Measurements from ENCODE around the gene RHOF. TPM values are rescaled to one million over a fixed set of nuclear protein-coding genes. Genes with fewer than 3 reads are reported as not detected.
"Not testable (repeated sequence)": the region's sequence is repeated elsewhere in the genome, so short reads cannot be mapped to it uniquely, and the experiment has no call there.

RHOF gene
- total RNA-seq, 1 experiment from 2014 or later: 232 TPM

DNA sequence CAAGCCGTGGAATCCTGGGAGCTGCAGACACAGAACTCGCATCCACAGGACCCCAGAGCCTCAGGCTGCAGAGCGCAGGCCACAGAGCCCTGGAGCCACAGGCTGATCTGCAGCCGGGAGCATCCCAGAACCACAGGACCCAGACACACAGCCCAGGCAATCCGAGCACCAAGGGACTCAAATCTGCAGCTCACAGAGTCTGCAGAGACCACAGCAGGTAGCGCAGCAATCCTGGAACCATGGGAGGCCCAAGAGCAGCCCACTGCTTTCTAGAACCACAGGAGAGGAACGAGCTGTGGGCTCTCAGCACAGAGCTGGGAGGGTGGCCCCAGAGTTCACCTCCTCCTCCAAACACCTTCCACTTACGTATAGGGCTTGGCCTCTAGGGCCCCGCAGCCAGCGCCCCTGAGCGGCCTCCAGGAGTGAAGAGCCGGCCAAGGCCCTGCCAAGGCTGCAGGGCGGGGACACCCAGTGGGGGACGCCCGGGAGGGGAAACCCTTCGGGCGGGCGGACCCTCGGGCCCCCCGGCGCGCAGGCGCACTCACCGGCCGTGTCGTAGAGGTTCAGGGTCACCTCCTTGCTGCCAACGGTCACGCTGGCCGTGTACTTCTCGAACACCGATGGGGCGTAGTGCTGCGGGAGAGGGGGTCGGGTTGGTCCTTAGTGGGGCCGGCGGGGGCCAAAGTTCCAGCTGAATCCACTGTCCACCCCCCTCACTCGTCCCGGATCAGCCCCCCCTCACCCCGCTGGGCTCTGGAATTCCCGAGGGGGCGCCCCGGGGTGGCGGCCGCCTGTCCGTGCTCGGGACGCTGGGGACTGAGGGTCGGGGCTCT is 665 bp downstream of the RHOF start:
- H3K4me1 ChIP-seq (ENCODE audit: insufficient read depth, low read length): peaks cover 80% of the 10 kb centered on the region
- intact Hi-C loops (cut with micrococcal nuclease): loop anchor here (5.0 to 10.0 kb wide), 3 partner anchors 81 to 232 kb away; partner anchors contain the start of genes BCL7A, ORAI1 and TMEM120B
- H3K9me2 ChIP-seq (replicated peaks; ENCODE audit: low read length): no peaks in the 10 kb centered on the region
- H3F3A ChIP-seq (ENCODE audit: low read length, unreplicated experiment): no peaks in the 10 kb centered on the region
- peak overlapping the region; percentile 94 for H3K9ac ChIP-seq (ENCODE audit: low read length)
- BruUV-seq (replicated peaks): TSS peak; percentile 90
- POLR2A ChIA-PET (ENCODE audit: unreplicated experiment): interaction anchor here (0.7 to 1.0 kb wide), 3 partner anchors 19 to 316 kb away, joined by 4 to 13 read pairs (median 4); no protein-coding TSS in a partner anchor
- H3K79me2 ChIP-seq (ENCODE audit: low read length): peaks cover 81% of the 10 kb centered on the region
- no peak overlapping the region; the same call in 1 of the 2 replicates for H2AFZ ChIP-seq (ENCODE audit: low read length)
- peak overlapping the region; percentile 84 for H3K4me3 ChIP-seq (ENCODE audit: low read length)
- peak overlapping the region; percentile 93 for H3K4me2 ChIP-seq (ENCODE audit: low read length)
- H3K27ac ChIP-seq (ENCODE audit: low read length): peak overlapping the region; percentile 96
- CTCF ChIA-PET: interaction anchor here (0.5 to 3.9 kb wide), 4 partner anchors 17 to 99 kb away, joined by 3 to 45 read pairs (median 4); no protein-coding TSS in a partner anchor
- DNase-seq (peak; percentile 36), ATAC-seq (no peak)
- 0 out of 2 replicates have a peak, but pooled peaks cover 3% of the 10 kb centered on the region for H4K20me1 ChIP-seq (ENCODE audit: low read length)
- H3K27me3 ChIP-seq (ENCODE audit: low read length): no peaks in the 10 kb centered on the region
- no peaks in the 10 kb centered on the region for H3K9me3 ChIP-seq (ENCODE audit: low read length)
- TF ChIP-seq, protein P1, sequence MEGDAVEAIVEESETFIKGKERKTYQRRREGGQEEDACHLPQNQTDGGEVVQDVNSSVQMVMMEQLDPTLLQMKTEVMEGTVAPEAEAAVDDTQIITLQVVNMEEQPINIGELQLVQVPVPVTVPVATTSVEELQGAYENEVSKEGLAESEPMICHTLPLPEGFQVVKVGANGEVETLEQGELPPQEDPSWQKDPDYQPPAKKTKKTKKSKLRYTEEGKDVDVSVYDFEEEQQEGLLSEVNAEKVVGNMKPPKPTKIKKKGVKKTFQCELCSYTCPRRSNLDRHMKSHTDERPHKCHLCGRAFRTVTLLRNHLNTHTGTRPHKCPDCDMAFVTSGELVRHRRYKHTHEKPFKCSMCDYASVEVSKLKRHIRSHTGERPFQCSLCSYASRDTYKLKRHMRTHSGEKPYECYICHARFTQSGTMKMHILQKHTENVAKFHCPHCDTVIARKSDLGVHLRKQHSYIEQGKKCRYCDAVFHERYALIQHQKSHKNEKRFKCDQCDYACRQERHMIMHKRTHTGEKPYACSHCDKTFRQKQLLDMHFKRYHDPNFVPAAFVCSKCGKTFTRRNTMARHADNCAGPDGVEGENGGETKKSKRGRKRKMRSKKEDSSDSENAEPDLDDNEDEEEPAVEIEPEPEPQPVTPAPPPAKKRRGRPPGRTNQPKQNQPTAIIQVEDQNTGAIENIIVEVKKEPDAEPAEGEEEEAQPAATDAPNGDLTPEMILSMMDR (conservative IDR thresholded peaks at IDR 0.05; ENCODE audit: low read depth, low read length): no peak; the same call in 1 of the 2 replicates
- TF ChIP-seq EZH2 (IDR thresholded peaks at IDR 0.05; ENCODE audit: low read length, unreplicated experiment): no peak
- TF ChIP-seq EZH2phosphoT487 (IDR thresholded peaks at IDR 0.05; ENCODE audit: borderline replicate concordance, low read length): no peak
- H3K36me3 ChIP-seq (ENCODE audit: low read depth, low read length): peaks cover 7% of the 10 kb centered on the region; the same call in 1 of the 2 replicates

DNA sequence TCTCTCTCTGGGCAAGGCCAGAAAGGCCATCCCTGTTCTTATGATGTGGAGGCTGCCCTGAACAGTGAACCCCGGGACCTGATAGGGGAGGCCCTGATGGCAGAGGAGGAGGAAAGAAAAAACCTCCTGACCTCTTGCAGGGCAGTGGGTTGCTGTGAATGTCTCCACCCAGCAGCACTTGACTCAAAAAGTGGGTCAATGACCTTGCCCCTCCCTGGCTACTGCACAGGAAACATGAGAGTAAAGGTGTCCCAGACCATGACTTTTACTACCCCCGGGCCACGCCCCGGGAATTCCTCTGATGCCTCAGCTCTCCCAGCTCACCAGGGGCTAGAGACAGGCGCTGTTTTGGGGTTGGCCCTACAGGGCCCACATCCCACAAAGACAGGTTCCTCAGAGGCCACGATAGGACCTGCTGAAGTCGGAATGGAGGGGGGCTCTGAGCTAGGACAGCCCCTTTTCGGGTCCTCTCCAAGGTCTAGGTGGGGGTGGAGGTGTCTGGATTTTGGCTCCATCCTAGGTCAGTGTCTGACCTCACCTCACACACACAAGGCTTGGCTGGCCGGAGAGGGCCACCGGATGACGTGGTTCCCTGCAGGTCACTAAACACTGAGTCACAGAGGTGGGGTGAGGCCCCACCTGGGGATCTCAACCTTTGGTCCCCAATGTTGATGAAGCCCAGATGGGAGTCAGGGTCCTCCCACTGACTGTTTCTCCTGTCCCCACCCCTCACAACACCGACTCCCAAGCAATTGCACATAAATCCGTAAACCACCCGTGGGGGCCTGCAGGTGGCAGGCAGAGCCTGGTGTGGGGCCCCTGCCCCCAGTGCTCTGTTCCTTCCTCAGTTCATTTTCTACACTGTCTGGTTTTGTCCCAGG is 1.6 kb downstream of the RHOF start:
- no TSS peak for BruUV-seq (replicated peaks)
- Histone ChIP-seq H3K4me2 (ENCODE audit: low read length) (peak overlapping the region; percentile 93), H3K27ac (ENCODE audit: low read length) (peak overlapping the region; percentile 96), H3K9ac (ENCODE audit: low read length) (peak overlapping the region; percentile 94), H3K4me3 (ENCODE audit: low read length) (peak overlapping the region; percentile 84), H4K20me1 (ENCODE audit: low read length) (0 out of 2 replicates have a peak, but pooled peaks cover 3% of the 10 kb centered on the region), H3K79me2 (ENCODE audit: low read length) (peaks cover 82% of the 10 kb centered on the region), H3K27me3 (ENCODE audit: low read length) (no peaks in the 10 kb centered on the region), H3K9me3 (ENCODE audit: low read length) (no peaks in the 10 kb centered on the region), H2AFZ (ENCODE audit: low read length) (no peak overlapping the region), H3K36me3 (ENCODE audit: low read depth, low read length) (peaks cover 13% of the 10 kb centered on the region; the same call in 1 of the 2 replicates), H3K9me2 (replicated peaks; ENCODE audit: low read length) (no peaks in the 10 kb centered on the region), H3K4me1 (ENCODE audit: insufficient read depth, low read length) (peaks cover 76% of the 10 kb centered on the region), H3F3A (ENCODE audit: low read length, unreplicated experiment) (no peaks in the 10 kb centered on the region)
- no peak for TF ChIP-seq EZH2phosphoT487 (IDR thresholded peaks at IDR 0.05; ENCODE audit: borderline replicate concordance, low read length)
- no peak for TF ChIP-seq EZH2 (IDR thresholded peaks at IDR 0.05; ENCODE audit: low read length, unreplicated experiment)
- TF ChIP-seq, protein P1 (conservative IDR thresholded peaks at IDR 0.05; ENCODE audit: low read depth, low read length): peak; percentile 21; the same call in 1 of the 2 replicates
- DNase-seq (peak; percentile 96), ATAC-seq (peak; percentile 27)
- intact Hi-C loops (cut with micrococcal nuclease): loop anchor here (5.0 to 10.0 kb wide), 3 partner anchors 80 to 233 kb away; partner anchors contain the start of genes BCL7A, ORAI1 and TMEM120B
- ChIA-PET CTCF (interaction anchor here (0.5 to 0.6 kb wide), 3 partner anchors 94 to 315 kb away, joined by 3 to 4 read pairs (median 3); no protein-coding TSS in a partner anchor), POLR2A (ENCODE audit: unreplicated experiment) (interaction anchor here (0.7 to 1.4 kb wide), 4 partner anchors 17 to 317 kb away, joined by 4 to 8 read pairs (median 5); no protein-coding TSS in a partner anchor)

DNA sequence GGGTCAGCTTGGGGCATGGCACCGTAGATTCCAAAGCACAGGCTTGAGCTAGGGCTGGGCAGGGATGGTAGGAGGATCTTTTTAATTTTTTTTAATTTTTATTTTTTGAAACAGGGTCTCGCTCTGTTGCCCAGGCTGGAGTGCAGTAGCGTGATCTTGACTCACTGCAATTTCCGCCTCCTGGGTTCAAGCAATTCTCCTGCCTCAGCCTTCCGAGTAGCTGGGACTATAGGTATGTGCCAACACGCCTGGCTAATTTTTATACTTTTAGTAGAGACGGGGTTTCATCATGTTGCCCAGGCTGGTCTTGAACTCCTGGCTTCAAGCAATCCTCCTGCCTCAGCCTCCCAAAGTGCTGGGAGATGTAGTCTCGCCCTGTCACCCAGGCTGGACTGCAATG is 2.7 kb downstream of the RHOF start:
- intact Hi-C loops (cut with micrococcal nuclease): loop anchor here (5.0 to 10.0 kb wide), 3 partner anchors 78 to 234 kb away; partner anchors contain the start of genes BCL7A, ORAI1 and TMEM120B
- BruUV-seq (replicated peaks); ATAC-seq; H2AFZ ChIP-seq (ENCODE audit: low read length); CTCF ChIA-PET; H3F3A ChIP-seq (ENCODE audit: low read length, unreplicated experiment); H3K27me3 ChIP-seq (ENCODE audit: low read length); H3K9me3 ChIP-seq (ENCODE audit: low read length); DNase-seq; H3K9me2 ChIP-seq (replicated peaks; ENCODE audit: low read length); H4K20me1 ChIP-seq (ENCODE audit: low read length): not testable (repeated sequence)
- Histone ChIP-seq H3K4me1 (ENCODE audit: insufficient read depth, low read length) (peaks cover 74% of the 10 kb centered on the region), H3K9ac (ENCODE audit: low read length) (peak overlapping the region; percentile 94), H3K36me3 (ENCODE audit: low read depth, low read length) (peaks cover 14% of the 10 kb centered on the region; the same call in 1 of the 2 replicates), H3K27ac (ENCODE audit: low read length) (peak overlapping the region; percentile 96), H3K4me3 (ENCODE audit: low read length) (peak overlapping the region; percentile 55), H3K4me2 (ENCODE audit: low read length) (peak overlapping the region; percentile 93), H3K79me2 (ENCODE audit: low read length) (peaks cover 73% of the 10 kb centered on the region)
- POLR2A ChIA-PET (ENCODE audit: unreplicated experiment): interaction anchor here (1.4 kb wide), 1 partner anchor 104 kb away, joined by 8 read pairs; no protein-coding TSS in a partner anchor

Measured in PC-3 (cell line).